SK-N-SH (cell line): ENCODE results near the gene EML5. TPM values are rescaled to one million over a fixed set of nuclear protein-coding genes. Genes with fewer than 3 reads are reported as not detected.
A peak's percentile ranks its signal among the peaks of the same experiment; 100 is the strongest.

Experiments used
- CTCF ChIA-PET: fragments of 300-600, 350-600 bp; formaldehyde crosslinking; extraction: SDS; loops from one replicate; lab custom pipeline; 2021; lab: Yijun Ruan, JAX
- POLR2A ChIA-PET: fragments of 350-600 bp; sonication (Branson Sonifier 250); formaldehyde crosslinking; extraction: SDS; loops from one replicate; lab custom pipeline; 2020; ENCODE audit warnings: antibody characterized with exemption, inconsistent platforms; lab: Yijun Ruan, JAX
- DNase-seq: peaks from one replicate; pipeline ENCODE4 v3.0.0; 2012
- H2AFZ ChIP-seq: fragments of 200-600 bp; sonication (generic); 2 replicates; pipeline ENCODE4 v1.8.1; 2016; ENCODE audit warnings: antibody characterized with exemption, mild to moderate bottlenecking, low read depth
- H3F3A ChIP-seq: fragments of 200-600 bp; sonication (generic); replicated peaks from 2 replicates; pipeline ENCODE3; 2016; ENCODE audit warnings: antibody characterized with exemption, mild to moderate bottlenecking; ENCODE audit not compliant: insufficient read depth
- H3K27ac ChIP-seq, 2 experiments: fragments of 200-500 bp in 1 of 2; fragments of 200-600 bp in 1 of 2; sonication (Bioruptor generic) in 1 of 2; sonication (generic), shearing (Covaris generic) in 1 of 2; 2 replicates each; pipeline versions ENCODE4 v1.5.1 to v1.6.1; 2014 to 2016; ENCODE audit warnings: low read depth in 2 of 2, inconsistent platforms in 1 of 2, low read length in 1 of 2, mild to moderate bottlenecking in 1 of 2, mixed read lengths in 1 of 2
- H3K27me3 ChIP-seq: fragments of 200-600 bp; sonication (generic), shearing (Covaris generic); 2 replicates; pipeline ENCODE4 v1.6.1; 2016; ENCODE audit warnings: mixed run types; ENCODE audit not compliant: insufficient read depth
- H3K36me3 ChIP-seq, 2 experiments: fragments of 200-500 bp in 1 of 2; fragments of 200-600 bp in 1 of 2; sonication (Bioruptor generic) in 1 of 2; sonication (generic) in 1 of 2; replicated peaks in 1 of 2; 2 replicates each; pipeline versions ENCODE3 to v1.5.1; 2014 to 2016; ENCODE audit warnings: low read length in 1 of 2, mild to moderate bottlenecking in 1 of 2; ENCODE audit not compliant: insufficient read depth in 2 of 2, control insufficient read depth in 1 of 2
- H3K4me1 ChIP-seq, 2 experiments: fragments of 200-500 bp in 1 of 2; fragments of 200-600 bp in 1 of 2; sonication (Bioruptor generic) in 1 of 2; sonication (generic), shearing (Covaris generic) in 1 of 2; 2 replicates each; pipeline versions ENCODE4 v1.5.1 to v1.6.1; 2014 to 2016; ENCODE audit warnings: low read depth in 1 of 2, low read length in 1 of 2, mixed run types in 1 of 2; ENCODE audit not compliant: insufficient read depth in 2 of 2, control insufficient read depth in 1 of 2
- H3K4me2 ChIP-seq: fragments of 200-600 bp; sonication (generic), shearing (Covaris generic); 2 replicates; pipeline ENCODE4 v1.6.1; 2017; ENCODE audit warnings: mixed run types
- H3K4me3 ChIP-seq, 2 experiments: fragments of 200-500 bp in 1 of 2; fragments of 200-600 bp in 1 of 2; sonication (Bioruptor generic) in 1 of 2; sonication (generic), shearing (Covaris generic) in 1 of 2; 2 replicates each; pipeline versions ENCODE4 v1.5.1 to v1.8.1; 2014 to 2016; ENCODE audit warnings: low read depth in 2 of 2, inconsistent platforms in 1 of 2, low read length in 1 of 2, mild to moderate bottlenecking in 1 of 2, mixed read lengths in 1 of 2, moderate library complexity in 1 of 2
- H3K79me2 ChIP-seq: fragments of 200-600 bp; sonication (generic); 2 replicates; pipeline ENCODE4 v1.8.1; 2017; ENCODE audit warnings: mild to moderate bottlenecking; ENCODE audit not compliant: insufficient read depth
- H3K9ac ChIP-seq: fragments of 200-600 bp; sonication (generic); 2 replicates; pipeline ENCODE4 v1.6.1; 2017; ENCODE audit warnings: mixed run types
- H3K9me2 ChIP-seq: fragments of 200-600 bp; sonication (generic); 2 replicates; pipeline ENCODE4 v1.6.1; 2017; ENCODE audit warnings: mixed run types
- H3K9me3 ChIP-seq: fragments of 200-600 bp; sonication (generic); 2 replicates; pipeline ENCODE4 v1.6.1; 2017; ENCODE audit warnings: mixed run types, mild to moderate bottlenecking, moderate library complexity
- H4K20me1 ChIP-seq: fragments of 200-600 bp; sonication (generic); 2 replicates; pipeline ENCODE4 v1.6.1; 2017; ENCODE audit warnings: mild to moderate bottlenecking, mixed run types; ENCODE audit not compliant: insufficient read depth
- CHD2 ChIP-seq: fragments of 150-350 bp; IDR thresholded peaks from 2 replicates; pipeline ENCODE4 v1.6.1; 2018; ENCODE audit warnings: low read length; ENCODE audit not compliant: partially characterized antibody
- MAX ChIP-seq: IDR thresholded peaks from 2 replicates; pipeline ENCODE4 v1.4.0; 2012; ENCODE audit warnings: low read depth
- RAD21 ChIP-seq: IDR thresholded peaks from 2 replicates; pipeline ENCODE4 v1.6.1; 2012; ENCODE audit warnings: mild to moderate bottlenecking, low read length
- RCOR1 ChIP-seq: fragments of 150-350 bp; IDR thresholded peaks from 2 replicates; pipeline ENCODE4 v1.6.1; 2017; ENCODE audit warnings: antibody characterized with exemption, low read length
- SMC3 ChIP-seq: IDR thresholded peaks from 2 replicates; pipeline ENCODE4 v1.6.1; 2012; ENCODE audit warnings: low read depth, low read length, improper control_type of control experiment
- WGBS: methylation state at CpG from one replicate; pipeline ENCODE4 v1.1.6; 2017; ENCODE audit warnings: low lambda C conversion rate; 5-methylcytosine and 5-hydroxymethylcytosine counted together
- polyA plus RNA-seq, 3 experiments: library from polyadenylated mRNA; depleted of rRNA; stranded (reverse); fragments of >200 nt; gene quantifications; 2 replicates each; pipeline ENCODE4 v1.2.3, GENCODE V29; 2012
- TF ChIP-seq, protein P1 (sequence below): IDR thresholded peaks from 2 replicates; pipeline ENCODE4 v1.4.0; 2012; ENCODE audit warnings: low read depth, borderline replicate concordance

The EML5 gene
- polyA plus RNA-seq (2012; rRNA removed), result 0.23 and 1.1 TPM in 2 replicates
- polyA plus RNA-seq (2012; cell fraction: cytosol; rRNA removed), result 1.7 and 2.1 TPM in 2 replicates
- polyA plus RNA-seq (2012; cell fraction: nucleus; rRNA removed), result 1.6 and 1.9 TPM in 2 replicates

DNA sequence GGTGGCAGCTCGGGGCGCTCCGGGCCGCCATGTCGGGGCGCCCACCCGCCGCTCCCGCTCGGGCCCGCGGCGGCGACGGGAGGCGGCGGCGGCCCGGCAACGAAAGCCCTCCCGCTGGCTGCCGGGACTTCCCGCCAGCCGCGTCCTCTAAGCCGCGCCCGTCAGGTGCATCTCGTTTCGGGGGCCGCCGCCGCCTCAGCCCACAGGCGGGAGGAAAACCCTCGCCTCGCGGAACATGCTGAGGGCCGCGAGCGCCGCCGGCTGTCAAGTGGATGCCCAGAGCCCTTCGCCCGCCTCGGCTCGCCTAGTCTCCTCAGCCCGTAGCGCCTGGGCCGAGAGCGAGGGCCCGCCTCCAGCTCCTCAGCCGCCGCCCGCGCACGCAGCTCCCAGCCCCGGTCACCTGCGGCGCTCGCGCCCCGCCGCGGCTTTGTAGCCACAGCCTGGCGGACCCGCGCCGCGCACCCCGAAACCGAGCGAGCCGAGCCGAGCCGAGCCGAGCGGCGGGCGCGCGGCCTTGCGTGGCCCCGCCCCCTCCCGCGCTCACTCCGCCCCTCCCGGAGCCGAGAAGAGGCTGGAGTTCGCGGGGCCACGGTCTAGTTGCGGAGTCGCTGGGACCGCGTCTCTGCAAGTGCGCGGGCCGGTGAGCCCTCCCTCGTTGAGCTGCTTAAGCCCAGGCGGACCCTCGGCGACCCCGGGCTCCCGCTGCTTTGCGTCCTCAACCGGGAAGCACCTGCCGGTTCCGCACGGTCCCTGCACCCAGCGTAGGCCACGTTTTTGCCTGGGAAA is at the start of gene EML5:
Gene EML5 (minus strand): TSS at position 481 of the 786 bp plus-strand sequence. CDS start 450 bp downstream, at position 31.
- CTCF ChIA-PET, result interaction anchor here (0.5 to 5.1 kb wide), 29 partner anchors 17 to 385 kb away, joined by 3 to 46 read pairs (median 4); partner anchors contain the start of gene TTC8
- Histone ChIP-seq H3K27ac (peak within 1 kb of the TSS in 1 of 2 experiments; percentile 94; a peak in 2 of 4 replicates), H3K4me1 (peaks cover 0 to 2% of the 10 kb centered on the region in 2 experiments; a peak in 2 of 4 replicates), H3K4me2 (peak within 1 kb of the TSS; percentile 82), H3K4me3 (peak within 1 kb of the TSS; percentile 59 to 62), H2AFZ (peak within 1 kb of the TSS; percentile 85), H3K9ac (no peak within 1 kb of the TSS), H3K36me3 (no peaks in the 10 kb centered on the region), H3K27me3 (peaks cover 20% of the 10 kb centered on the region), H3K9me2 (no peaks in the 10 kb centered on the region), H3F3A (no peaks in the 10 kb centered on the region), H3K9me3 (no peaks in the 10 kb centered on the region), H3K79me2 (no peaks in the 10 kb centered on the region), H4K20me1 (no peaks in the 10 kb centered on the region)
- POLR2A ChIA-PET, result interaction anchor here (0.6 to 8.0 kb wide), 12 partner anchors 24 to 615 kb away, joined by 3 to 92 read pairs (median 4); partner anchors contain the start of gene TTC8
- TF ChIP-seq RAD21 (peak; percentile 62), MAX (peak; percentile 32; the same call in 1 of the 2 replicates), SMC3 (peak; percentile 28), RCOR1 (no peak)
- peak; percentile 91 for DNase-seq
- 5% methylated on average over 35 of the region's 111 CpGs for WGBS

DNA sequence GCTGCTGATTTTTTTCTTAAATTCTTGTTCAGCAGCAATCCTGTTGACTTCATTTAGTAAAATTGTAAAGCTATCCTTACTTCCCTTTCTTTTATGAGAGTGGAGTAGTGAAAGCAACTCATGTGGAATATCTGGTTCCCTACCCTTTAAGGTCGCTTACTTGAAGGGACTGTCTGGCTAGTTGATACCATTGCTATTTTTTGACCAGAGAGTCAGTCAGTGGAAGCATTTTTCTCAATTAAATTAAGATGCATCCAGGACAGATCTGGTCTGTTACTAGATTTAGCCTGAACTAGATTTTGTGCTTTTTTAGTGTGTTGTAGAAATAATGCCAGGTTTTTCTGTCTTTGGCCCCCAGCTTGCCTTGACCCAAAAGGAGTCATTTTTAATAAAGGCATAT is 49.7 kb upstream of the EML5 start:
- Histone ChIP-seq H3K4me2 (no peak overlapping the region), H3K27ac (peak overlapping the region in 1 of 2 experiments; percentile 93; a peak in 2 of 4 replicates), H3F3A (peaks cover 6% of the 10 kb centered on the region), H3K27me3 (no peaks in the 10 kb centered on the region), H3K9me2 (no peaks in the 10 kb centered on the region)
- POLR2A ChIA-PET, result interaction anchor here (0.9 to 1.1 kb wide), 2 partner anchors 14 to 18 kb away, joined by 3 to 8 read pairs; partner anchors contain the start of gene TTC8
- no peak for DNase-seq
- WGBS, result 68% methylated on average over 1 of the region's 1 CpG
- TF ChIP-seq RCOR1 (peak; percentile 75; the same call in 1 of the 2 replicates), CHD2 (peak; percentile 33)
- TF ChIP-seq, protein P1, sequence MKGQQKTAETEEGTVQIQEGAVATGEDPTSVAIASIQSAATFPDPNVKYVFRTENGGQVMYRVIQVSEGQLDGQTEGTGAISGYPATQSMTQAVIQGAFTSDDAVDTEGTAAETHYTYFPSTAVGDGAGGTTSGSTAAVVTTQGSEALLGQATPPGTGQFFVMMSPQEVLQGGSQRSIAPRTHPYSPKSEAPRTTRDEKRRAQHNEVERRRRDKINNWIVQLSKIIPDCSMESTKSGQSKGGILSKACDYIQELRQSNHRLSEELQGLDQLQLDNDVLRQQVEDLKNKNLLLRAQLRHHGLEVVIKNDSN, result no peak
- TF ChIP-seq, all 33 proteins: peak for 2
- Histone ChIP-seq H3K36me3 (peaks cover 34 to 56% of the 10 kb centered on the region in 2 experiments), H3K4me3 (no peak overlapping the region), H3K4me1 (peaks cover 7 to 26% of the 10 kb centered on the region in 2 experiments; a peak in 3 of 4 replicates), H4K20me1 (no peaks in the 10 kb centered on the region), H3K79me2 (peaks cover 12% of the 10 kb centered on the region), H3K9ac (no peak overlapping the region), H3K9me3 (no peaks in the 10 kb centered on the region), H2AFZ (no peak overlapping the region)
- CTCF ChIA-PET, result interaction anchor here (0.8 to 3.1 kb wide), 5 partner anchors 8 to 36 kb away, joined by 3 to 7 read pairs (median 4); partner anchors contain the start of gene TTC8
